ENCODE measurements around the gene RBMS2.

The RBMS2 gene

DNA sequence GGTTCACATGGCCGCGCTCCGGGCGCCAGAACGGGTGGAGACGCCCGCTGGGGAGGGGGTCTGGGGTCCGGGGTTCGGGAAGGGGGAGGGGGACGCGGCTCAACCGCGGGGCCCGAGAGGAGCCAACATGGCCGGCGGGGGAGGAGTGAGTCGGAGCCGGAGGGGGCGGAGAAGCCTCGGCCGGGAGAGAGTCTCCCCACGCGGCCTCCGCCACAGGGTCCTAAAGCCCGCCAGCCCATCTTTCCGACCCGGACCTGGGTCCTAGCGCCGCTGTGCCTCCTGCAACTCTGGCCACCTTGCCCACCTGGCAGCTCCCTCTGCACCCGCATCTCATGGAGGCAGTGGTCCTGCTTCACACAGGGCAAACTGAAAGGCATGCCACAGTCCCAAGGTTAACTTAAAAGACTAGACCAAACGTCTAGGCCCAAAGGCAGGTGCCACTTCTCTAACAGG, 108.6 kb downstream of the RBMS2 start, which contains the start of gene BAZ2A:
Gene BAZ2A, minus strand, starts transcription at position 147 of the 453 bp plus-strand sequence. CDS start 12,796 bp downstream, outside the sequence.
- H3K36me3 Mint-ChIP-seq (ENCODE audit: insufficient read depth): peaks cover 24% of the 10 kb centered on the region
- no peaks in the 10 kb centered on the region for H3K27me3 Mint-ChIP-seq
- peaks cover 73% of the 10 kb centered on the region for H3K4me1 Mint-ChIP-seq
- peak within 1 kb of the TSS; percentile 98 for H3K4me3 Mint-ChIP-seq
- no peaks in the 10 kb centered on the region for H3K9me3 Mint-ChIP-seq
- peak; percentile 56 to 67 for DNase-seq (ENCODE audit: low spot score in 2 of 2)
- H3K27ac Mint-ChIP-seq (ENCODE audit: low read depth): peak within 1 kb of the TSS; percentile 89
- peak; percentile 76 for ATAC-seq (replicated peaks; ENCODE audit: extremely low read depth, poor library complexity, severe bottlenecking)

DNA sequence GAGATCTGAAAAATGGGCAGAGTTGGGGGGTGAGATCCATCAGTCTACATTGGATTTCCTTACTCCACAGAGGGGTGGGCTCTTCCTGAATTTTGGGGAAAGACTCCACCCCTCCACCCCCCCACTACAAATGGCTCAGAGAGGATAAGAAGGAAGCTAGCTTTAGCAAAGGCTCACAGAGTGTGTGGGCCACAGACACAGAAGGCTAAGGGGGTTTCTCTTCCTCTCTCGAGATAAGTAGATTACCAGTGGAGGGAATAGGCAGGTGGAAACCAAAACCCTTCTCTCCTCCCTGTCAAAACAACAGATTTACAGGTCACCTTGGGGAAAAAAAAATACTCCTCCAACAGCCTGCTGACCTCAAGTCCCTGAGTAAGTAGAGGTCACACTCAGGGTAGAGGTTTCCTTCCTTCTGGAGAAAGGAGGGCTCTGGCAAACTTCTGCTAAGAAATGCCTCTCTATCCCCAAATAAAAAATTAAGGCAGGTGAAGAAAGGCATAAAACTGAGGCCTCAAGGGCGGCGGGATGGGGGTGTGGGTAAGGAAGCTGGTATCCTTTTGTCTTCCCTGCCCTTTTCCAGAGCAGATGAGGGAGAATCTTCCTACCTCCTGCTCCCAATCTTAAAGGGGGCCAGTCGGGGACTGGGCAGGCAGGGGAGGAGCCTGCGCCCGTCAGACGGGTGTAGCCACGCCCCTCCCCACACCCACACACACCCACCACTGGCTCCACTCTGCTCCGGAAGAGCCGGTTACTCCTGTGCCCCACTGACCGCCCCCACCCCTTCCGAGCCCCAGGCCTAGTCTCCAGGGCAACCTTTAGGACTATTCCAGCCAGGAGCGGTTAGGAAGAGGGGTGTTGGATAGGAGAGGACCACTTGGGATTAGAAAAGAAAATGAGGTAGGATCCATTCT, 110.4 kb downstream of the RBMS2 start:
- Mint-ChIP-seq H3K27ac (ENCODE audit: low read depth) (peak overlapping the region; percentile 89), H3K27me3 (no peaks in the 10 kb centered on the region), H3K4me3 (peak overlapping the region; percentile 98), H3K9me3 (no peaks in the 10 kb centered on the region), H3K36me3 (ENCODE audit: insufficient read depth) (peaks cover 28% of the 10 kb centered on the region), H3K4me1 (peaks cover 77% of the 10 kb centered on the region)
- no peak for ATAC-seq (replicated peaks; ENCODE audit: extremely low read depth, poor library complexity, severe bottlenecking)
- peak in 1 of 2 donors; percentile 22 for DNase-seq (ENCODE audit: low spot score in 2 of 2)

DNA sequence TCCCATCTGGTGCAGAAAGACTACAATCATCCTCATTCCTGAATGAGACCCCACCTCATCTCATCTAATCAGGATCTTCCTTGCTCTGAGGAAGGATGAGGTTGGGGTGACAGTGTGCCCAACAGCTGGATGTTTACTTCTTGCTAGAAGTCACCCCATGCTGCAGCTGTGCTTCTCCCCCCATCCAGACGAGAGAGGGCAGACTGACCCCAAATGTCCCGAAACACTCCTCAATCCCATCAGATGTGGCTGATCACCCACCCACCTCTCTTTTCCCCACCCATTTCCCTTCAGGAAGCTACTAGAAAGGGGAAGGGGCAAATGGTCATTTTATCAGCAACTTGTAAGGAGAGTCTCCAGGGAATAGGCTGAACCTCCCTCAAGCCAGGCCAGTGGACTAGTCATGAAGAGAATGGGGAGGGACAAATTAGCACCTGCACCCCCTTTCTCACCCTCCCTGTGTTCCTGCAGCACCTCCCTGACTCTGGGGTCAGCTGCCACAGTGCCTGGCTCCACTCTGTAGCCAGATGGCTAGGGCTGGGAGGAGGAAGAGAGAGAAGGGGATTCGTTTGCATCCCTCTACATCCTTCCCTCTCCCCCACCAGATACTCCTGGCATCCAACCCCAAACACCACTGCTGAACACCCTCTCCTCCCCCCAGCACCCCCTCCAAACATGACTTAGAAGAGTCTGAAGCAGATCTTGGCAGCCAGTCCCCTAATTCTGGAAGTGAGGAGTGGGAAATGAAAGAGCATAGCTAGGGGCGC, 111.3 kb downstream of the RBMS2 start:
- DNase-seq (ENCODE audit: low spot score in 2 of 2): no peak
- Mint-ChIP-seq H3K36me3 (ENCODE audit: insufficient read depth) (peaks cover 33% of the 10 kb centered on the region), H3K27ac (ENCODE audit: low read depth) (no peak overlapping the region), H3K27me3 (no peaks in the 10 kb centered on the region), H3K9me3 (no peaks in the 10 kb centered on the region), H3K4me1 (peaks cover 73% of the 10 kb centered on the region), H3K4me3 (peak overlapping the region; percentile 98)
- ATAC-seq (replicated peaks; ENCODE audit: extremely low read depth, poor library complexity, severe bottlenecking): no peak

DNA sequence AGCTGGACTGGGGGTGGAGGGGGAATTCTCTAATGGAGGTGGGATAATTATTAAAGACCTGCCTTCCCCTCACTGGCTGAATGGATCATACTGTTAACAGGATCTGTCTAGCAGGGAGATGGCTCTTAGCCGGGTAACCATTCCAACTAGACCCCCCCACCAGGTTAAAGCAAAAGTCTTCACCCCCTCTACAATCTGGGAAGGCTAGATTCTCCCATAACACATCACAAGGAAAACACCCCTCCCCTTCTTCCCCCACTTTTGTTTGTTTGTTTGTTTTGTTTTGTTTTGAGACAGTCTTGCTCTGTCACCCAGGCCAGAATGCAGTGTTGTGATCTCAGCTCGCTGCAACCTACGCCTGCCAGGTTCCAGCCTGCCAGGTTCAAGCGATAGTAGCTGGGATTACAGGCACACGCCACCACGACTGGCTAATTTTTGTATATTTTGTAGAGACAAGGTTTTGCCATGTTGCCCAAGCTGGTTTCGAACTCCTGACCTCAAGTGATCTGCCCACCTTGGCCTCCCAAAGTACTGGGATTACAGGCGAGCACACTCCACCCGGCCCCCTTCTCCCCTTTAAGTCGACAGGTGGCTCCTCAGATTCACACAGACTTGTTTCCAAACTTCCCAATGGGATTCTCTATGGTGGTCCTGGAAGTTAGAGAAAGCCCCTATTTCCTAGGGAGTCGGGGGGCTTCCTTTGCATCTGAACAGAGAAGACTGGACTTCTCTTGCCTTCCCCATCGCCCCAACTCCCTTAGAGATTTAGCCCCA, 112.0 kb downstream of the RBMS2 start:
- peaks cover 36% of the 10 kb centered on the region for H3K36me3 Mint-ChIP-seq (ENCODE audit: insufficient read depth)
- H3K27me3 Mint-ChIP-seq: no peaks in the 10 kb centered on the region
- H3K27ac Mint-ChIP-seq (ENCODE audit: low read depth): peak overlapping the region; percentile 94
- H3K4me3 Mint-ChIP-seq: peak overlapping the region; percentile 98
- no peaks in the 10 kb centered on the region for H3K9me3 Mint-ChIP-seq
- H3K4me1 Mint-ChIP-seq: peaks cover 65% of the 10 kb centered on the region
- no peak for ATAC-seq (replicated peaks; ENCODE audit: extremely low read depth, poor library complexity, severe bottlenecking)
- DNase-seq (ENCODE audit: low spot score in 2 of 2): no peak

DNA sequence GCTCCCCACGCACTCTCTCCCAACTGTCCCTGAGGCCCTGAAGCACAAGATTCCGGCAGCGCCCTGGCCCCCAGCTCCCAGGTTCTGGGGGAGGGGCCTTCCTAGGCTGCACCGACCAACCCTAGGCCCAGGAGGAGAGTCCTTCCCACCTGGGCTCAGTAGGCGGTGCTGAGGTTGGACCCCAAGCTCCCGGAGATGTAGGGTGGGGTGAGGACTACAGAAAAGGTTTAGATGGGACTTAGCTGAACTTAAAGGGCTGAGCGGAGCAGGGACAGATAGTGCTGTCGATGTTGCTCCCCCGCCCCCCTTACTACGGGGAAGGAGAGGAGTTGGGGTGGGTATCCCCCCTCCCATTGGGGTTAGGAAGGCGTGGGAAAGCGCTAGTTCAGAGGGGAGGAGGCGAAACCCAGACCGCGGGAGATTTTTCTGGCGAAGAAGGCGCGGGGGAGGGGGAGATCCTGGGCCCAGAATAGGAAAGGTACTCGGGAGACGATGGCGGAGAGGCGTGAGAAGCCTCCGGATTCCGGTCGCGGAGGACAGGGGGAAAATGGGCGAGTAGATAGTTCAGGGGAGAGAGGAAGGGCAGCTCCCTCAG, 112.7 kb downstream of the RBMS2 start:
- Mint-ChIP-seq H3K27ac (ENCODE audit: low read depth) (peak overlapping the region; percentile 94), H3K36me3 (ENCODE audit: insufficient read depth) (peaks cover 40% of the 10 kb centered on the region), H3K4me1 (peaks cover 63% of the 10 kb centered on the region), H3K4me3 (peak overlapping the region; percentile 98), H3K9me3 (no peaks in the 10 kb centered on the region), H3K27me3 (no peaks in the 10 kb centered on the region)
- ATAC-seq (replicated peaks; ENCODE audit: extremely low read depth, poor library complexity, severe bottlenecking): no peak
- DNase-seq (ENCODE audit: low spot score in 2 of 2): no peak

DNA sequence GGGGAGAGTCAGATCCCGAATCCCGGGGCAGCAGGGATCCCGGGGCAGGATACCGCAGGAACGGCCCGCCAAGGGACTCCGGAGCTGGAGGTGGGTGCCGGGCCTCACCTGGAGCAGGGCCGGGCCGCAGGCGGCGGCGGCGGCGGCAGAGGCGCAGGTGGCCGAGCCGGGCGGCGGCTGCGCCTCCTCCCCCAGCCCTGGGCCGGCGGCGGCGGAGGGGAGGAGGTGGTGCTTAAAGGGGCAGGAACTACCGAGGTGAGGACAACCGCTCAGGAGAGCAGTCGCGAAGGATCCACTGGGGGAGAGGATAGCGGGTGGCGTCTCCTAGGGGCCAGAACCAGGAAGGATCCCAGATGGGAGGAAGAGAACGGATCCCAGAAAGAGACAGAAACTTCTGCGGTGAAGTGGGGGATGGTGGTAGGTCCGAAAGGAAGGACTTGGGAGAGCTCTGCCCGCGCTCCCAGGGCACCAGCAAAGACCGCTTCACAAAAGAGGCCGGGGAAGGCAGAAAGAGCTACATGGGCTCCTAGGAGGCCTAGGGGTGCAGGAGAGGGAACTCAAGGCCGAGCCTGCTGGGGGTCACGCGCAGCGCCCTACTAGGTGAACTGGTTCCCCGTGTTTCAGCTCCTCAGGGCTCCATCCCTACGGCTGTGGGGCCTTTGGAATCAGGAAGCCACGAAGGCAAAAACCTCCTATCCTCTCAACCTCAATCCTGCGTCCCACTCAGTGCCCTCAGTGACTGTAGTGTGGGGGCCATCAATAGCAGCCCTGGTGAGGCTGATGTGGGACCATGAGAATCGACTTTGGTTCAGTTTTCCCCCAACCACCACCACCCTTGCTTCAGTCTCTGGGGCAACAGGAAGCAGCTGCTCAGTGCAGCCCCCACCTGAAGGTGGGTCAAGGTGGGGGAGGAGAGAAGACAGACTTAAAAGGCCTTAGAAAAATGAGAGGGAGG, 113.5 kb downstream of the RBMS2 start:
- ATAC-seq (replicated peaks; ENCODE audit: extremely low read depth, poor library complexity, severe bottlenecking) (peak; percentile 20), DNase-seq (ENCODE audit: low spot score in 2 of 2) (peak; percentile 38 to 41)
- H3K27ac Mint-ChIP-seq (ENCODE audit: low read depth): peak overlapping the region; percentile 94
- peaks cover 63% of the 10 kb centered on the region for H3K4me1 Mint-ChIP-seq
- peak overlapping the region; percentile 98 for H3K4me3 Mint-ChIP-seq
- H3K9me3 Mint-ChIP-seq: no peaks in the 10 kb centered on the region
- H3K36me3 Mint-ChIP-seq (ENCODE audit: insufficient read depth): peaks cover 46% of the 10 kb centered on the region
- no peaks in the 10 kb centered on the region for H3K27me3 Mint-ChIP-seq

DNA sequence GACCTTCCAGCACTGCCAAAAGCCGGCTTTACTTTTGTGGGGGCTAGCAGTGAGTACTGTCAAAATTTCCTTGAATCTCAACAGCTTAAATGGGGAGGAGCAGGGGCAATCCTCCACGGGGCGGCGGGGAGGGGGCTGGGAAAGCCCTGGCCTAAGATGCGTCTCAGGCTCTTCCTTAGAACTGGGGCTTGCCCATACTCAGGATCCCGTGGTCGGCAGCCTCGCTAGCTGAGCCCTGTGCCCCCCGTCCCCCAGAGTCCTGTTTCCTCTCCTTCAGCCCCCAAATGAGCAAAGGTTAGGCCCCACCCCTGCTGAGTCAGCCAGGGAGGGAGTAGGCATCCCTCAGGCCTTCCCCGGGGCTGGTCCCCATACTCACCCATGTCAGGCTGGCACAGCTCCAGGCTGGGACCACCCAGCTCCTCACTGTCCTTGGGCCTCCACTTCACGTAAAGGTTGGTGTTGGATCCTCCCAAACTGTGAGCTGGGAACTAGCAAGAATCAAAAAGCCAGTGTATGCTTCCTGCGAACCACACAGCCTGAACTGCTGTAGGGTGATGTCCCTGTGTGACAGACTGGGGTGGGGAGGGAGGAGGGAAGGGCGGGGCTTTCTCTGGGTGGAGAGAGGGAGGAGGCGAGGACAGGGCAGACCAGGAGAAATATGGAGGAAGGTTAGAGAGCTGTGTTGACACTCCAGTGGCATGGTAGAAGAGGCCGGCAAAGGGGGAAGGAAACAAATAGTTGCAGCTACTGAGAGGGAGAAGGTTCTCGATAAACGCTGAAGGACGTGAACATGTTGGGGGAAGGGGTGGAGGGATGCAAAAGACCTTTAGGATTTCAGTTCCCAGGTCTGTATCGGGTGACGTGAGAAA, 114.4 kb downstream of the RBMS2 start:
- H3K4me1 Mint-ChIP-seq: peaks cover 59% of the 10 kb centered on the region
- peak; percentile 76 for ATAC-seq (replicated peaks; ENCODE audit: extremely low read depth, poor library complexity, severe bottlenecking)
- peak overlapping the region; percentile 98 for H3K4me3 Mint-ChIP-seq
- no peaks in the 10 kb centered on the region for H3K9me3 Mint-ChIP-seq
- DNase-seq (ENCODE audit: low spot score in 2 of 2): peak; percentile 40 to 57
- H3K36me3 Mint-ChIP-seq (ENCODE audit: insufficient read depth): peaks cover 53% of the 10 kb centered on the region
- H3K27ac Mint-ChIP-seq (ENCODE audit: low read depth): peak overlapping the region; percentile 94
- no peaks in the 10 kb centered on the region for H3K27me3 Mint-ChIP-seq

DNA sequence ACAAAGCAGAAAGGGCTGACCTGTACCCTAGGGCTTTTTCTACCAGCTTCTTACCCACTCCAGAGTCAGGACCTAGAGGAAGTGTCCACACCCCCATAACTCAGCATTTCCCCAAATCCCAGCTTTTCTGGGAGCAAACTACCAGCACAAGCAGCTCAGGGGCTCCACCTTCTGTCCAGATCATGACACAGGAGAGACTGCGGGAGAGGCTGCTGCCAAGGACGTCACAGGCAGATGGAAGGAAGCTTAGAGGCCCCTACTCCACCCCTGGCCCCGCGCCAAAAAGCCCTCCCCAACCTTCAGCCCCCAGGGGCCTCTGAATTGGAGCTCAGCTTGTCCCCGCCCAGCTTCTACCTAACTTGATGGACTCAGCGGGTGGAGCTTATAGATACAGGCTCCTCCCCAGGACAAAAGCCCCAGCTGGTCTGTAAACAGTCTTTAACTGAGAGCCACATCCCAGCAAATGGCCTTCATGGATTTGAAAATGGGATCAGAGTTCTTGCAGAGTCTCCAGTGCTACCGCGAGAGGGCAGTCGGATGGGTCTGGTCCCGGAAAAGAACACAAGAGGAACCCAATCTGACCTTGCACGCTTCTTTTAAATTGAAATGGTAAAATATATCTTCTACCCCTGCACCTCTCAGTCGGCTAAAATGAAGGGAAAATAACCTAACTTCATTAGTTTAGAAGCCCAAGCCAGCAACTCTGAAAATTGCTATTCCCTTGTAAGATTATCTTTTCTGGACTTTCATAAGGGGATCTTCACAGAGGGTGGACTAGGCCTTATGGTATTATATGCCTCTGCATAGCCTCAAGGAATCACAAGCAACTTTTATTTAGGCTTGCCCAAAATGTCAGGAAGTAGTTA, 115.3 kb downstream of the RBMS2 start:
- peak; percentile 81 for ATAC-seq (replicated peaks; ENCODE audit: extremely low read depth, poor library complexity, severe bottlenecking)
- H3K4me3 Mint-ChIP-seq: peak overlapping the region; percentile 98
- H3K9me3 Mint-ChIP-seq: no peaks in the 10 kb centered on the region
- H3K4me1 Mint-ChIP-seq: peaks cover 54% of the 10 kb centered on the region
- peaks cover 60% of the 10 kb centered on the region for H3K36me3 Mint-ChIP-seq (ENCODE audit: insufficient read depth)
- peak overlapping the region; percentile 94 for H3K27ac Mint-ChIP-seq (ENCODE audit: low read depth)
- DNase-seq (ENCODE audit: low spot score in 2 of 2): peak; percentile 95 to 96
- no peaks in the 10 kb centered on the region for H3K27me3 Mint-ChIP-seq

DNA sequence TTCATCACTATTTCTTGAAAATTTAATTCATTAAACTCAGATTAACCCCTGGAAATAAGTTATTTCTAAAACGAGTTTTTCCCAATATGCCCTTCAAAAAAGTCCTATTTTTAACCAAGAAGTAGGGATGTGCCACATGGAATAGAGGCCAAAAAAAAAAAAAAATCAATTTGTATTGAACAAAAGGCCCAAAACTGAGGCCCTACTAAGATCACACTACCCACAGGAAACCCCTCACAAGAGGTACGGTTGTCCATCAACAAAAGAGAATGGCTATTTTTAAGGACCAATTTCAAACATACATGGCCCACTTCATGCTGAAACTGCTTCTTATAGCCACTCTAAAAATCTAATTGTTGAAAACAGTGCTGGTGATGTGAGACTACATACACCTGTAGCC, 116.0 kb downstream of the RBMS2 start:
- no peaks in the 10 kb centered on the region for H3K27me3 Mint-ChIP-seq
- peaks cover 68% of the 10 kb centered on the region for H3K36me3 Mint-ChIP-seq (ENCODE audit: insufficient read depth)
- no peak overlapping the region for H3K27ac Mint-ChIP-seq (ENCODE audit: low read depth)
- no peak overlapping the region for H3K4me3 Mint-ChIP-seq
- ATAC-seq (replicated peaks; ENCODE audit: extremely low read depth, poor library complexity, severe bottlenecking): no peak
- no peaks in the 10 kb centered on the region for H3K9me3 Mint-ChIP-seq
- no peak for DNase-seq (ENCODE audit: low spot score in 2 of 2)
- H3K4me1 Mint-ChIP-seq: peaks cover 48% of the 10 kb centered on the region

DNA sequence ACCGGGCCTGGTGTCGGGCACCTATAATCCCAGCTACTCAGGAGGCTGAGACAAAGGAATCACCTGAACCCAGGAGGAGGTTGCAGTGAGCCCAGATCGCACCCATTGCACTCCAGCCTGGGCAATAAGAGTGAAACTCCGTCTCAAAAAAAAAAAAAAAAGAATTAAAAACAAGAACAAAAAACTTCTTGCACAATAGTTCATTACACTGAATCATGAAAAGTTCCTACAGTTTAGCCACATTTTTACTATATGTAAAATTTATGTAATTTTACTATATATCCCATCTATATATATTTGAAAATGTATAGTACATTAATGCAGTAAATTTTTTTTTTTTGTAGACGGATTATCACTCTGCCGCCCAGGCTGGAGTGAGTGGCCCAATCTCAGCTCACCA, 119.6 kb downstream of the RBMS2 start:
- no peaks in the 10 kb centered on the region for H3K27me3 Mint-ChIP-seq
- H3K4me3 Mint-ChIP-seq: no peak overlapping the region
- no peak overlapping the region for H3K27ac Mint-ChIP-seq (ENCODE audit: low read depth)
- H3K4me1 Mint-ChIP-seq: peaks cover 30% of the 10 kb centered on the region
- H3K9me3 Mint-ChIP-seq: no peaks in the 10 kb centered on the region
- ATAC-seq (replicated peaks; ENCODE audit: extremely low read depth, poor library complexity, severe bottlenecking) (no peak), DNase-seq (ENCODE audit: low spot score in 2 of 2) (no peak)
- peaks cover 92% of the 10 kb centered on the region for H3K36me3 Mint-ChIP-seq (ENCODE audit: insufficient read depth)
